Measurements from ENCODE around the gene CSH2.
"Not testable (repeated sequence)": the region's sequence is repeated elsewhere in the genome, so short reads cannot be mapped to it uniquely, and the experiment has no call there.

GRCh38 chr17:63898899-63899798 lies 25.7 kb upstream of the CSH2 start:
- not testable (repeated sequence) for TF ChIP-seq CTCF, EZH2, EZH2phosphoT487 (IDR thresholded peaks at IDR 0.05)

Measured in neural progenitor cell (in vitro differentiated cells).